Femur (tissue), 1 donor: ENCODE results near the gene PYCR2.

ENCODE experiments used
- DNase-seq: peaks from one replicate; pipeline ENCODE4 v3.0.0-alpha.2; 2017

The PYCR2 gene

GRCh38 chr1:225917536-225917935 is 6.5 kb downstream of the PYCR2 start:
- no peak for DNase-seq

GRCh38 chr1:225917101-225917500 is 6.9 kb downstream of the PYCR2 start:
- no peak for DNase-seq

GRCh38 chr1:225915538-225915991 is 8.5 kb downstream of the PYCR2 start:
- no peak for DNase-seq

- DNase-seq = no peak
Observed at GRCh38 chr1:225914947-225915346, 9.1 kb downstream of the PYCR2 start.

GRCh38 chr1:225914391-225914790 is 9.7 kb downstream of the PYCR2 start:
- no peak for DNase-seq

DNA sequence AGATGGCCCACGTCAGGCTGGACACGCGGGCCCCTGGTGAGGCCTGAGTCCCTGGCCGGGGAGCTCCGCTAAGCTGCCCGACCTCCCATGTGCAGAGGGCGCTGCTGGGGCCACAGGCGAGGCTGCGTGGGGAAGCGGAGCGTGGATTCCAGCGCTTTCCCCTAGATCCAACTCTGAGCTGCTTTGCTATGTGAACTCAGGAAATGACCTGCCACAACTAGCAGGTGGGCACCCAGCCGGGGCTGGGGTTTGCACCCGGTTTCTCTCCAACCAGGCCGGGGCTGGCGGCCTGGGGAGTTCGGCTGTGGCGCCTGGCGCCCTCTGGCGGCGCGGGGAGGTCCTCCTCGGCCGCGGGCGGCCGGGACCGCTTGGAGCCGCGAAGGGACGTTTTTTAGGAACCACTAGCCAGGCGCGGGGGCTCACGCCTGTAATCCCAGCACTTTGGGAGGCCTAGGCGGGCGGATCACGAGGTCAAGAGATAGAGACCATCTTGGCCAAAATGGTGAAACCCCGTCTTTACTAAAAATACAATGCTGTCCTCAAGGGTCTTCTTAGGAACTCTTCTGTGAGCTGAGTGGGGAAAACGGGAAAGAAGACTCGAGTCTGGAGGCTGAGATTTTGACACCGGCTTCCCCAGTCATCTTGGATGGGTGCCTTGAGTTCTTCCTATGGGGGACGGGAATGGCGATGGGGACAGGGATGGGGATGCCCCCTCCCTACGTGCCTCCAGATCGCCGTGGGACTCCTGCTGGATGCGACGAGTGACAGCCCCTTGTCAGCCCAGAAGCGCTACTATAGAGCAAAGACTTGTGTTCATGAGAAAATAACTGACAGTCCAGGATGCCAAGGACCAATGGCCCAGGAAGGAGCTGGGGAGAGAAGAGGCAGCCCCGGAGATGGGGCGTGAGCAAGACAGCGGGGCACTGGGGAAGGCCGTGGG is 12.6 kb downstream of the PYCR2 start:
- DNase-seq = peak; percentile 72

- no peak for DNase-seq
Observed at GRCh38 chr1:225909477-225909876, 14.6 kb downstream of the PYCR2 start.

GRCh38 chr1:225908773-225909172 is 15.3 kb downstream of the PYCR2 start:
- no peak for DNase-seq

DNA sequence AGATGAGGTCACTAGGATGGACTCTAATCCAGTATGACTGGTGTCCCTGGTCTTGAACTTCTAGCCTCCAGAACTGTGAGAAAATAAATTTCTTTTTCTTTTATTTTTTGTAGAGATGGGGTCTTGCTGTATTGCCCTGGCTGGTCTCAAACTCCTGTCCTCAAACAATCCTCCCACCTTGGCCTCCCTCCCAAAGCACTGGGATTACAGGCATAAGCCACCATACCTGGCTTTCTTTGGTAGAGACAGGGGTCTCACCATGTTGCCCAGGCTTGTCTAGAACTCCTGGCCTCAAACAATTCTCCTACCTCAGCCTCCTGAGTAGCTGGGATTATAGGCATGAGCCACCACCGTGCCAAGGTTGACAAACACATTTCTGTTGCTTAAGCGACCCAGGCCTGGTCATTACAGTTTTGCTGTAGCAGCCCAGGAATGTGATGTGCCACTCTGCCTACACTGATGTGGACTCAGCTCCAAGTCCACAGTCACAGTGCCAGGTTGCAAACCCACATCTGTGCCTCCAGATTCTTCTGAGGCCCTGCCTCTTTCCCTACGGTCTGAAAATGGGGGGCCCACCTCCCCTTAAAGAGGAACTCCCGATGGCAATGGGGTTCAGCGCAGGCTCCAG is 15.9 kb downstream of the PYCR2 start:
- no peak for DNase-seq

- DNase-seq = no peak
Observed at GRCh38 chr1:225907341-225907740, 16.7 kb downstream of the PYCR2 start.

GRCh38 chr1:225906467-225906866 is 17.6 kb downstream of the PYCR2 start:
- DNase-seq = no peak

GRCh38 chr1:225903623-225904022 is 20.4 kb downstream of the PYCR2 start:
- no peak for DNase-seq

DNA sequence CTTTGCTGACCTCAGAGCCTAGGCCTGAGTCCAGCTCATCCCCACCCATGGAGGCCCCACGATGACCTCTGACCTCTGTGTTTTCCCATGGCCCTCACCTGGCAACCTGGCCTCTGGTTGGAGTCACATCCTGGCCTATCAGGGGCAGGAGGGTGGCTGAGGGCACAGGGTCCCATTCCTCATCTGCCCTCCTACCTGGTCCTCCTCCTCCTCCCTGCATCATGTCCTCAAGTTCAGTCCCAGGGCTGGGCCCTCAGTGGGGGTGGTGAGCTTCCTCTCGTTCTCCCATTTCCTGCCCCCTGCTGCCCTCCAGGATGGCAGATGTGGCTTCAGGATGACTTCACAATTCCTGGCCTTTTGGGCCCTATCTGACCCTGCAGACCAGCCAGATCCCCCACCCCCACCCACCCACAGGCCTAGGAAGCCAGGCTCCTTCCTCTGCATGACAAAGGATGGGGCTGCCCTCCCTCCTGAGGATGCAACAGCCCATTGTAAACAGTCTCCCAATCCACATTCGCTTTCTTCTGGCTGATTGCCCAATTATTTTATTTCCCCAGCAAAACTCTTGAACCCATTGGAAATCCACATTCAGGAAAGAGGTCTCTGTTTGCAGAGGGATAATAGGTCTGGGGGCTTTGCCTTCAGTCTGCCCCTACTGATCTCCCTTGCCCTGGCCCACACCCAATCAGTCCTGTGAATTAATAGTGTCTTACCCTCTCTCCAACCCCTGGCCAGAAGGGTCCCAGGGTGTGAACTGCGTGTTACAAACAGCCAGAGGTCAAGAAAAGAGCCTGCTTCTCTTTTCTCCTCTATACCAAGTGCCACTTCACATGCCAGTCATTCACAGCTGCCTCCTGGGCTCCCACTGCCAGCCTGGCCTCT is 24.8 kb downstream of the PYCR2 start:
- no peak for DNase-seq

DNA sequence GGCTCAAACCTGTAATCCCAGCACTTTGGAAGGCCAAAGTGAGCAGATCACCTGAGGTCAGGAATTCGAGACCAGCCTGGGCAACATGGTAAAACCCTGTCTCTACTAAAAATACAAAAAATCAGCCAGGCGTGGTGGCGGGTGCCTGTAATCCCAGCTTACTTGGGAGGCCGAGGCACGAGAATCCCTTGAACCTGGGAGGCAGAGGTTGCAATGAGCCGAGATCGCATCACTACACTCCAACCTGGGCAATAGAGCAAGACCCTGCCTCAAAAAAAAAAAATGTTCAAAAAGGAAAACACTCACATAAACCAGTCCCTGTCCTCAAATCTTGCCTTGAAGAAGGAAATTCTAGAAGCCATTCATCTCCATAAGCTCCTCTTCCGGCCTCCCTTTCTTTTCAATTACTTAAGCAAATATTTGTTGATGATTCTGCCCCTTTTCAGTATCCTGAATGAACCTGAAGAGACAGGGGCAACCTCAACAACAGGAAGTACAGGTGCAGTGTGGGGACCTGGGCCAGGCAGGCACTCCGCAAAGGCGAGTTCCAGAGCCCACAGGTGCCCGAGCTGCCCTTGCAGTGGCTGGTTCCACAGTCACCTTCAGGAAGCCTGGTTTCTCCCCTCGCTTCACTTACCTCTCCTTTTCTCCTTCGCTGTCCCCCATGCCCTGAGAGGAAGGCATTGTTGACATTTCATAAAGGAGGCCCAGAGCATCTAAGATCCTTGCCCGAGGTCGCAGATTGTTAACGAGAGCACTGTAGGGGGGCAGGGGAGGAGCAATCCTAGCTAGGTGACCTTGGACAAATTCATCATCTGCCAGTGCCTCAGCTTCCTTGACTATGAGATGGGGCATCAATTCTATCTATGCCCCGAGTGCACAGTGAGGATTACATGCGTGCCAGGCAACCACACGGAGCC is 26.2 kb downstream of the PYCR2 start:
- DNase-seq = no peak

- no peak for DNase-seq
Observed at GRCh38 chr1:225896937-225897549, 27.0 kb downstream of the PYCR2 start.

GRCh38 chr1:225896494-225896893 is 27.6 kb downstream of the PYCR2 start:
- no peak for DNase-seq

- DNase-seq = no peak
Observed at GRCh38 chr1:225892307-225892706, 31.7 kb downstream of the PYCR2 start.

- no peak for DNase-seq
Observed at GRCh38 chr1:225891229-225891972, 32.6 kb downstream of the PYCR2 start.

DNA sequence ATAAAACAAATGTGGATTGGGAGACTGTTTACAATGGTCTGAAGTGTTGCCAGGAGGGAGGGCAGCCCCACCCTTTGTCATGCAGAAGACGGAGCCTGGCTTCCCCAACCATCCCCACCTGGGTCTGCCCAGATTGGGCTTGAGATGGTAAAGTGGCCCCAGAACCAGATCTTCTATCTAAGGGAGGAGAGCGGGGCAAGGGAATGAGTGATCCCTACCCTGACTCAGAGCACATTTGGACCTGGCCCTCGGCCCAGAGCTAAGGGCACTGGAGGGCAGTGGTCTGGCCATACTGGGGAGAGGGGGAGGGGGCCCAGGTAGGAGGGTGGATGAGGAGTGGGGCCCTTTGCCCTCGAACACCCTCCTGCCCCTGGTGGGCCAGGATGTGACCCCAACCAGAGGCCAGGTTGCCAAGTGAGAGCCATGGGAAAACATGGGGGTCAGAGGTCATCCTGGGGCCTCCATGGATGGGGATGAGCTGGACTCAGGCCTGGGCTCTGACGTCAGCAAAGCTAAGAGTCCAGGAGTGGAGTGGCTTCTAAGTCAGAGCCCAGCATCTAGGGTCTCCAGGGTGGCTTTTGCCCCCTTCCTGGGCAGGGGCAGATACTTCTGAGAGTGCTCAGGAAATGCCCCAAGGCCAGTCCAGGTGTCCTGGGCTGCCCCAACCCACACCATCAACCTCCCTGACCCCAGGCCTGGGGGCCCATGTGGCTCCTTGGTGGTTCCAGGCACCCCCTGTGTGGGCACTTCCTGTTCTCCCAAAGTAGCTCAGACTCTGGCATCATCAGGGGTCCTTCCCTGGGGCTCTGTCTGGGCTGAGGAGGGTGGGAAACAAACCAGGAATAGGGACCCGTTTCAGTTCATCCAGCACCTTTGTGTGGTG is 33.5 kb downstream of the PYCR2 start:
- no peak for DNase-seq

DNA sequence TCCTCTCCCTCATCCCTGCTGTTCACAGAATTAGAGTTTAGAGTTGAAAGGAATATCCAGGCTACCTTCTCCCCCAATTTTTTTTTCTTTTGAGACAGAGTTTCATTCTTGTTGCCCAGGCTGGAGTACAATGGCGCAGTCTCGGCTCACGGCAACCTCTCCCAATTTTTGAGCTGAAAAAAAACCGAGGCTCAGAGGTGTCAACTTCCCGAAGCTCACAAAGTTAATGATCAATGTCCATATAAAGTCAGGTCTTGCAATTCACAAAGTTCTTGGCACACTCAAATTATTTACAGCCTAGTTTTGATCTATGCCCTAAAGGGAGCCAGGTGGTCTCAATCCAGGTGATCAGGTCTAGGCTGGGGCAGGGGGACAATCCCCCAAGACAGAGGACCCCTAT is 34.3 kb downstream of the PYCR2 start:
- DNase-seq = no peak
